Hindlimb muscle (tissue), 1 donor: ENCODE measurements around the gene FAM83G. TPM values are rescaled to one million over a fixed set of nuclear protein-coding genes. Genes with fewer than 3 reads are reported as not detected.

ENCODE experiments used
- polyA plus RNA-seq: library from polyadenylated mRNA; unstranded; fragments of 120-200 nt; gene quantifications from one replicate; pipeline ENCODE4 v1.2.1, GENCODE V29; 2013; ENCODE audit not compliant: insufficient read length

FAM83G gene
- polyA plus RNA-seq, 1 donor: 0.46 TPM

Other genes starting within 250 kb of the FAM83G start
- gene TVP23B, start 223.6 kb downstream of the FAM83G start, polyA plus RNA-seq: 19.0 TPM
- 21.1 TPM for gene PRPSAP2, start 146.6 kb downstream of the FAM83G start, polyA plus RNA-seq
- 0.12 TPM for gene SLC5A10, start 52.6 kb downstream of the FAM83G start, polyA plus RNA-seq
- gene GRAP, start 42.2 kb upstream of the FAM83G start, polyA plus RNA-seq: 3.2 TPM
- gene GRAPL, start 122.8 kb upstream of the FAM83G start, polyA plus RNA-seq: 2.1 TPM
- 28.8 TPM for gene EPN2, start 232.6 kb upstream of the FAM83G start, polyA plus RNA-seq